Panc1 (cell line): ENCODE measurements around the gene MAN1A1.

Experiments used
- CTCF ChIP-seq: fragments of 450-650 bp; IDR thresholded peaks from 2 replicates; pipeline ENCODE4 v1.5.1; 2017; ENCODE audit warnings: mild to moderate bottlenecking
- REST ChIP-seq, 2 experiments: IDR thresholded peaks; 2 replicates each; pipeline ENCODE4 v1.6.1; 2011 to 2012; ENCODE audit warnings: low read depth in 2 of 2, control low read depth in 1 of 2, low read length in 1 of 2, mild to moderate bottlenecking in 1 of 2, moderate library complexity in 1 of 2; ENCODE audit not compliant: insufficient read depth in 1 of 2
- SIN3A ChIP-seq: IDR thresholded peaks from 2 replicates; pipeline ENCODE4 v1.6.1; 2012; ENCODE audit warnings: low read depth, mild to moderate bottlenecking, low read length, moderate library complexity, borderline replicate concordance; ENCODE audit not compliant: insufficient read depth

GRCh38 chr6:119278625-119279024, 70.9 kb downstream of the MAN1A1 start:
- TF ChIP-seq REST (IDR thresholded peaks at IDR 0.05; ENCODE audit: insufficient read depth in 1 of 2, low read depth in 2 of 2, low read length in 1 of 2), result no peak
- no peak for TF ChIP-seq CTCF
- no peak for TF ChIP-seq SIN3A
